ENCODE data around the gene IL1R2.

Gene IL1R2

DNA sequence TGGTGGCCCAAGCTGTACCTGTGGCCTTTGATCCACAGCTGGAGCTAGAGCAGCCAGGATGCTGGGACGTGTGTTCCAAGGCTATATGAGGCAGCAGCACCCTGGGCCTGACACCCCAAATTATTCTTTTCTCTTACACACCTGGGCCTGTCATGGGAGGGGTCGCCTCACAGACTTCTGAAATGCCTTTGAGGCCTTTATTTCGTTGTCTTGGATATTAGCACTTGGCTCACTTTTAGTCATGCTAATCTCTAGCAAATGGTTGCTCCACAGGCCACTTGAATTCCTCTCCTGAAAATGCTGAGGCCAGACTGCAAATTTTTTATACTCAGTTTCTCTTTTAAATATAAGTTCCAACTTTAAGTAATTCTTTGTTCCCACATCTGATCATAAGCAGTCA, 22.0 kb upstream of the IL1R2 start:
- CTCF ChIA-PET, result no interaction called here
- no peaks in the 10 kb centered on the region for H3K36me3 ChIP-seq (ENCODE audit: control insufficient read depth in 2 of 2, insufficient read depth in 1 of 2, low read length in 2 of 2)
- no peak overlapping the region for H3K4me3 ChIP-seq (ENCODE audit: low read depth, low read length)
- H3K9me3 ChIP-seq (ENCODE audit: control insufficient read depth, insufficient read depth, low read depth, low read length), result no peaks in the 10 kb centered on the region
- H3K4me1 ChIP-seq (ENCODE audit: control insufficient read depth, insufficient read depth, low read length), result no peaks in the 10 kb centered on the region
- POLR2A ChIA-PET, result no interaction called here
- H3K27ac ChIP-seq (ENCODE audit: extremely low read depth, low read depth, low read length), result no peak overlapping the region
- no peak for TF ChIP-seq FEZF1 (tag by site-specific recombination; IDR thresholded peaks at IDR 0.05)
- no peak for TF ChIP-seq ZNF785 (tag by site-specific recombination; IDR thresholded peaks at IDR 0.05)
- TF ChIP-seq ZNF211 (tag by site-specific recombination; IDR thresholded peaks at IDR 0.05; ENCODE audit: low read depth), result no peak
- no peak for TF ChIP-seq ZNF140 (tag by site-specific recombination; IDR thresholded peaks at IDR 0.05)
- no peak for TF ChIP-seq ZBTB48 (tag by site-specific recombination; IDR thresholded peaks at IDR 0.05)
- TF ChIP-seq ZNF354C (tag by site-specific recombination; IDR thresholded peaks at IDR 0.05; ENCODE audit: borderline replicate concordance, low read depth), result no peak
- TF ChIP-seq, protein P1, sequence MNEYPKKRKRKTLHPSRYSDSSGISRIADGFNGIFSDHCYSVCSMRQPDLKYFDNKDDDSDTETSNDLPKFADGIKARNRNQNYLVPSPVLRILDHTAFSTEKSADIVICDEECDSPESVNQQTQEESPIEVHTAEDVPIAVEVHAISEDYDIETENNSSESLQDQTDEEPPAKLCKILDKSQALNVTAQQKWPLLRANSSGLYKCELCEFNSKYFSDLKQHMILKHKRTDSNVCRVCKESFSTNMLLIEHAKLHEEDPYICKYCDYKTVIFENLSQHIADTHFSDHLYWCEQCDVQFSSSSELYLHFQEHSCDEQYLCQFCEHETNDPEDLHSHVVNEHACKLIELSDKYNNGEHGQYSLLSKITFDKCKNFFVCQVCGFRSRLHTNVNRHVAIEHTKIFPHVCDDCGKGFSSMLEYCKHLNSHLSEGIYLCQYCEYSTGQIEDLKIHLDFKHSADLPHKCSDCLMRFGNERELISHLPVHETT (tag by site-specific recombination; IDR thresholded peaks at IDR 0.05), result no peak
- no peak for TF ChIP-seq ZNF184 (tag by site-specific recombination; IDR thresholded peaks at IDR 0.05)
- TF ChIP-seq ZNF707 (tag by site-specific recombination; IDR thresholded peaks at IDR 0.05), result no peak
- TF ChIP-seq ZNF10 (tag by site-specific recombination; IDR thresholded peaks at IDR 0.05), result no peak
- TF ChIP-seq ZIC2 (tag by site-specific recombination; IDR thresholded peaks at IDR 0.05), result no peak
- TF ChIP-seq ZNF621 (tag by site-specific recombination; IDR thresholded peaks at IDR 0.05), result no peak
- TF ChIP-seq SCRT2 (tag by site-specific recombination; IDR thresholded peaks at IDR 0.05), result no peak

DNA sequence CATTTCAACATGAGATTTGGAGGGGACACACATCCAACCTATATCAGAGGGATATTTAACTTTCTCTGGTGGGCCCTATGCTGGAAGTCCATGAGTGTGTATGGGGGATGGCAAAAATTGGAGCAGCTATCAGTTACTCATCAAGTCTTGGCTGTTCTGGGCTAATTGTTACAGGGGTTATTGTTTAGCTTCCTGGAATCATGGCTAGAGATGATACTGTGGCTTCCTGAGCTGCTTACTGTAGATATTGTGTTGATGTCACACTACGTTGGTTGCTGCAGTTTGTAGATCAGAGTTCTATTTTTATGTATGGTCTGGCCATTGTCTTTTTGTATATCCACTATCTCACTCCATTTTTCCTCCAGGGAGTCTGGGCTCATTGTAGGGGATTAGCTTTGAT, 20.9 kb upstream of the IL1R2 start:
- TF ChIP-seq ZNF658 (tag by site-specific recombination; IDR thresholded peaks at IDR 0.05) (no peak), ZBTB21 (tag by site-specific recombination; IDR thresholded peaks at IDR 0.05) (no peak), ZNF341 (tag by site-specific recombination; IDR thresholded peaks at IDR 0.05; ENCODE audit: low read depth) (no peak), ZNF426 (tag by site-specific recombination; IDR thresholded peaks at IDR 0.05) (no peak), TCF7L2 (IDR thresholded peaks at IDR 0.05; ENCODE audit: borderline replicate concordance, low read depth, low read length) (no peak)
- TF ChIP-seq, protein P2, sequence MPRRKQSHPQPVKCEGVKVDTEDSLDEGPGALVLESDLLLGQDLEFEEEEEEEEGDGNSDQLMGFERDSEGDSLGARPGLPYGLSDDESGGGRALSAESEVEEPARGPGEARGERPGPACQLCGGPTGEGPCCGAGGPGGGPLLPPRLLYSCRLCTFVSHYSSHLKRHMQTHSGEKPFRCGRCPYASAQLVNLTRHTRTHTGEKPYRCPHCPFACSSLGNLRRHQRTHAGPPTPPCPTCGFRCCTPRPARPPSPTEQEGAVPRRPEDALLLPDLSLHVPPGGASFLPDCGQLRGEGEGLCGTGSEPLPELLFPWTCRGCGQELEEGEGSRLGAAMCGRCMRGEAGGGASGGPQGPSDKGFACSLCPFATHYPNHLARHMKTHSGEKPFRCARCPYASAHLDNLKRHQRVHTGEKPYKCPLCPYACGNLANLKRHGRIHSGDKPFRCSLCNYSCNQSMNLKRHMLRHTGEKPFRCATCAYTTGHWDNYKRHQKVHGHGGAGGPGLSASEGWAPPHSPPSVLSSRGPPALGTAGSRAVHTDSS (tag by site-specific recombination; IDR thresholded peaks at IDR 0.05), result no peak
- TF ChIP-seq, protein P3, sequence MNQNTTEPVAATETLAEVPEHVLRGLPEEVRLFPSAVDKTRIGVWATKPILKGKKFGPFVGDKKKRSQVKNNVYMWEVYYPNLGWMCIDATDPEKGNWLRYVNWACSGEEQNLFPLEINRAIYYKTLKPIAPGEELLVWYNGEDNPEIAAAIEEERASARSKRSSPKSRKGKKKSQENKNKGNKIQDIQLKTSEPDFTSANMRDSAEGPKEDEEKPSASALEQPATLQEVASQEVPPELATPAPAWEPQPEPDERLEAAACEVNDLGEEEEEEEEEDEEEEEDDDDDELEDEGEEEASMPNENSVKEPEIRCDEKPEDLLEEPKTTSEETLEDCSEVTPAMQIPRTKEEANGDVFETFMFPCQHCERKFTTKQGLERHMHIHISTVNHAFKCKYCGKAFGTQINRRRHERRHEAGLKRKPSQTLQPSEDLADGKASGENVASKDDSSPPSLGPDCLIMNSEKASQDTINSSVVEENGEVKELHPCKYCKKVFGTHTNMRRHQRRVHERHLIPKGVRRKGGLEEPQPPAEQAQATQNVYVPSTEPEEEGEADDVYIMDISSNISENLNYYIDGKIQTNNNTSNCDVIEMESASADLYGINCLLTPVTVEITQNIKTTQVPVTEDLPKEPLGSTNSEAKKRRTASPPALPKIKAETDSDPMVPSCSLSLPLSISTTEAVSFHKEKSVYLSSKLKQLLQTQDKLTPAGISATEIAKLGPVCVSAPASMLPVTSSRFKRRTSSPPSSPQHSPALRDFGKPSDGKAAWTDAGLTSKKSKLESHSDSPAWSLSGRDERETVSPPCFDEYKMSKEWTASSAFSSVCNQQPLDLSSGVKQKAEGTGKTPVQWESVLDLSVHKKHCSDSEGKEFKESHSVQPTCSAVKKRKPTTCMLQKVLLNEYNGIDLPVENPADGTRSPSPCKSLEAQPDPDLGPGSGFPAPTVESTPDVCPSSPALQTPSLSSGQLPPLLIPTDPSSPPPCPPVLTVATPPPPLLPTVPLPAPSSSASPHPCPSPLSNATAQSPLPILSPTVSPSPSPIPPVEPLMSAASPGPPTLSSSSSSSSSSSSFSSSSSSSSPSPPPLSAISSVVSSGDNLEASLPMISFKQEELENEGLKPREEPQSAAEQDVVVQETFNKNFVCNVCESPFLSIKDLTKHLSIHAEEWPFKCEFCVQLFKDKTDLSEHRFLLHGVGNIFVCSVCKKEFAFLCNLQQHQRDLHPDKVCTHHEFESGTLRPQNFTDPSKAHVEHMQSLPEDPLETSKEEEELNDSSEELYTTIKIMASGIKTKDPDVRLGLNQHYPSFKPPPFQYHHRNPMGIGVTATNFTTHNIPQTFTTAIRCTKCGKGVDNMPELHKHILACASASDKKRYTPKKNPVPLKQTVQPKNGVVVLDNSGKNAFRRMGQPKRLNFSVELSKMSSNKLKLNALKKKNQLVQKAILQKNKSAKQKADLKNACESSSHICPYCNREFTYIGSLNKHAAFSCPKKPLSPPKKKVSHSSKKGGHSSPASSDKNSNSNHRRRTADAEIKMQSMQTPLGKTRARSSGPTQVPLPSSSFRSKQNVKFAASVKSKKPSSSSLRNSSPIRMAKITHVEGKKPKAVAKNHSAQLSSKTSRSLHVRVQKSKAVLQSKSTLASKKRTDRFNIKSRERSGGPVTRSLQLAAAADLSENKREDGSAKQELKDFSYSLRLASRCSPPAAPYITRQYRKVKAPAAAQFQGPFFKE (tag by site-specific recombination; IDR thresholded peaks at IDR 0.05; ENCODE audit: borderline replicate concordance), result no peak
- TF ChIP-seq, protein P1 (tag by site-specific recombination; IDR thresholded peaks at IDR 0.05), result no peak
- H3K9me3 ChIP-seq (ENCODE audit: control insufficient read depth, insufficient read depth, low read depth, low read length), result no peaks in the 10 kb centered on the region
- H3K4me1 ChIP-seq (ENCODE audit: control insufficient read depth, insufficient read depth, low read length), result no peaks in the 10 kb centered on the region
- ChIA-PET CTCF (interaction anchor here (0.6 kb wide), 1 partner anchor 405 kb away, joined by 4 read pairs; no protein-coding TSS in a partner anchor), POLR2A (no interaction called here)
- no peak overlapping the region for H3K27ac ChIP-seq (ENCODE audit: extremely low read depth, low read depth, low read length)
- no peaks in the 10 kb centered on the region for H3K36me3 ChIP-seq (ENCODE audit: control insufficient read depth in 2 of 2, insufficient read depth in 1 of 2, low read length in 2 of 2)
- no peak overlapping the region for H3K4me3 ChIP-seq (ENCODE audit: low read depth, low read length)

All from HEK293 (cell line).